Glomerular visceral epithelial cell (primary cell): ENCODE measurements around the gene HMGCL.

ENCODE experiments used
- DNase-seq: peaks from one replicate; pipeline ENCODE4 v3.0.0-alpha.2; 2016; ENCODE audit errors: extremely low spot score

HMGCL gene

GRCh38 chr1:23776217-23776616 is 49.0 kb downstream of the HMGCL start:
- no peak for DNase-seq

- DNase-seq: no peak
These were observed 50.9 kb downstream of the HMGCL start for GRCh38 chr1:23774174-23774880.

DNA sequence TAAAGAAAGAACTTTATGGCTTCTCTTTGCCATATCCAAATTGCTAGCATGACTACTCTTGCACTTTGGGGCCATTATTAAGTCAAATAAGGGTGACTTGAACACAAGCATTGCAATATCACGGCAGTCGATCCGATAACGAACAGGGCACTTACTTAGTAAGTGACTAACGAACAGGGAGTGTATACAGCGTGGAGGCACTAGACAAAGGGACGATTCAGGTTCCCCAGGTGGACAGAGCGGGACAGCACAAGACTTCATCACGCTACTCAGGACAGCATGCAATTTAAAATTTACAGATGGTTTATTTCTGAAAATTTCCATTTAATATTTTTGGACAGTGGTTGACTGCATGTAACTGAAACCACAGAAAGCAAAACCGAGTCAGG is 52.4 kb downstream of the HMGCL start:
- no peak for DNase-seq

GRCh38 chr1:23772049-23772853 is 53.0 kb downstream of the HMGCL start:
- peak; percentile 80 for DNase-seq

DNA sequence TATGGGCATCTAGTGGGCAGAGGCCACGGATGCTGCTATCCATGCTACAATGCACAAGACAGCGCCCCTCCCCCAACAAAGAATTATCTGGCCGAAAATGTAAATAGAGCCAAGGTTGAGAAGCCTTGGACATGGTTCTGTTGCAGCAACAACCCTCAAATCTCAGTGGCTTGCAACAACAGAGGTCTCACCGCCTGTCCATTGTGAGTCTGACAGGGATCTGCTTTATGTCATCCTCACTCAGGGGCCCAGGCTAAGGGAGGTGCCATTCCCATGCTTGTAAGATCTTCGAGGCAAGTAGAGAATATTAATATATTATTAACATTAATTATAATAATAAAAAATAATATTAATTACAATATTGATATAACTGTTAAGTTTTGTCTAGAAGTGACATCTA is 56.5 kb downstream of the HMGCL start:
- no peak for DNase-seq

DNA sequence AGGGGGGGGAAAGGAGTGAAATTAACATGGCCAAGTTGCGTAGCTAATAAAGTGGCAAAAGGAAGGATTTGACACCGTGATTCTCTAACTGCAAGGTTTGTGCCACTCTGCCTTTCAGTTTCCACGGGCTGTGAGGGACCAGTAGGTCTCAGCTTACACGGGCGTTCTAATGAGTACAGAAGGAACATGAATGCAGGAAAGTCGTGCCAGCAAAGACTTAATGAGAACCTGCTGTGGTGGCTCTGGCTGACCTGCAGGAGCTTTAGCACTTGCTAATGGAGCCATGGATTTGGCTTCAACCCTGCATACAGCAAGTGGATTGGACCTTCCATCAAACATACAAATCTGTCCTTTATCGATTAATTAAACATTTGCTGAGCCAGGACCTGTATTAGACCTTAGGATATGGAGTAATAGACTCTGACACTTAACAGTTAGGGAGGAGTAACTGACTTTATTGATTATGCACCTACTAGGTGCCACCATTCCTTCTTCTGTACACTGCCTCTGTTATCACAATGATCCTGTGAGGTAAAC is 62.1 kb downstream of the HMGCL start:
- no peak for DNase-seq

DNA sequence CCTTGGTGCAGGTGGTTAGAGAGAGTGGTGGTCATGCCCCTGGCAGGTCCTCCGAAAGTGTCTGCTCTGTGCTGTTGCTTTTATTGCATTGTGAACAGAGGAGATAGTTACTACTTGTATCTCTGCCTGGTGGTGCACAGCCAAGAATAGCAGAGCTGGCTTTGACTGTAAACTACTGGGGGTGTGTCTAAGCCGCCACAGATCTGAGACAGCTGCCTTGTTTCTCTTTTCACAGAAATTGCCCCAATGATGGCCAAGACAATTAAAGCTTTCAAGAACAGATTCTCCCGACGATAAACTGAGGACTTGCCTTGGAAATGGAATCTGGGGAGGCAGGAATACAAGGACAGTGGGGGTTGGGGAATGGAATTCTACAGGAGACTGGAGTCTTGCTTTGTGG is 66.0 kb downstream of the HMGCL start:
- no peak for DNase-seq

DNA sequence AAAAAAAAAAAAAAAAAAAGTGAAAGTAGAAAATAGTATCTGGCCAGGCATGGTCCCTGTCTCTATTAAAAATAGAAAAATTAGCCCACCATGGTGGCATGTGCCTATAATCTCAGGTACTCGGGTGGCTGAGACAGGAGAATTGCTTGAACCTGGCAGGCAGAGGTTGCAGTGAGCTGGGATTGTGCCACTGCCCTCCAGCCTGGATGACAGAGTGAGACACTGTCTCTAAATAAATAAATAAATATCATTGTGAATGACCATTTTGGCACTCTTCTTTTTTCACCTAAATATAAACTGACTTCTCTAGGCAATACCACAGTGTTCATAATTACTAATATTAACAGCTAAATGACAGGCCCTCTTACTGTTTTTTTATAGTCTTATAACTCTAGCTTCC is 67.4 kb downstream of the HMGCL start:
- DNase-seq: no peak

DNA sequence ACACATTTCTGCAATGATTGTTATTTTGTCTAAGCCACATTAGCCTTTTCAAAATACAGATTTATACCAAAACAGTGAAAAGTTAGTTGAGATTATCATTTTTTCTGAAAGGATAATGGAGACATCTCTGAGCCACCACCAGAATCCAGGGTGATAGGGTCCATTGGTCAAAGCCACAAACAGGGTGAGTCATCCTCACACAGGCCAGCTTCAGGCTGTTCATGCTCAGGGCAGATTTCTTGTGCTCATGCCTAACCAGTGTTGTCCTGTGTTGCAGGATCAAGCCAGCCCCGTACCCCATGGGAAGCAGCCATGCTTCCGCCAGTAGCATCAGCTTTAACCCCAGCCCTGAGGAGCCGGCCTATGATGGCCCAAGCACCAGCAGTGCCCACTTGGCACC is 68.6 kb downstream of the HMGCL start:
- peak; percentile 83 for DNase-seq

GRCh38 chr1:23752909-23753308 is 72.3 kb downstream of the HMGCL start:
- DNase-seq: no peak
